Kidney tubule cell (primary cell): ENCODE data around the gene MIA2.
"Not testable (repeated sequence)": the region's sequence is repeated elsewhere in the genome, so short reads cannot be mapped to it uniquely, and the experiment has no call there.

ENCODE experiments used
- DNase-seq: peaks from one replicate; pipeline ENCODE4 v3.0.0-alpha.2; 2018; ENCODE audit warnings: low spot score

Gene MIA2

GRCh38 chr14:39268393-39268792 lies 34.7 kb downstream of the MIA2 start:
- DNase-seq: peak; percentile 29

- DNase-seq: no peak
Observed at GRCh38 chr14:39272918-39273317, 39.2 kb downstream of the MIA2 start.

DNA sequence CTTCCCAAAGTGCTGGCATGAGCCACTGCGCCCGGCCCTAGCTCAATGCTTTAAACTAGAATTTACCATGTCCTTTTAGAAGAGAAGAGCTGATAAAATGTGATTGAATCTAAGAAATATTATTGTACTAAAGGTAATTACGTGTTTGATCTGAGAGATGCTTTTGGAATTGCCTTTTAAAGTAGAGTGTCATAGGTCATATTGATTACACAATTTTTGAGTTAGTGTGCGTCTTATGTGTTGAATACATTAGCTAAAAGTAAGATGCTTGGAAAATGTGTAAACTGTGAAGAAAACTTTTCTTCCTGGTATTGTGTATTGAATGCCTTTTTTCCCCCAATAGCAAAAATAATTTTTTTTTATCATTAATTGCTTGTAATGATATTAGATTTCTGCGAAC lies 41.7 kb downstream of the MIA2 start:
- no peak for DNase-seq

- no peak for DNase-seq
Observed at GRCh38 chr14:39276005-39276404, 42.3 kb downstream of the MIA2 start.

GRCh38 chr14:39276579-39277114 lies 42.9 kb downstream of the MIA2 start:
- no peak for DNase-seq

DNA sequence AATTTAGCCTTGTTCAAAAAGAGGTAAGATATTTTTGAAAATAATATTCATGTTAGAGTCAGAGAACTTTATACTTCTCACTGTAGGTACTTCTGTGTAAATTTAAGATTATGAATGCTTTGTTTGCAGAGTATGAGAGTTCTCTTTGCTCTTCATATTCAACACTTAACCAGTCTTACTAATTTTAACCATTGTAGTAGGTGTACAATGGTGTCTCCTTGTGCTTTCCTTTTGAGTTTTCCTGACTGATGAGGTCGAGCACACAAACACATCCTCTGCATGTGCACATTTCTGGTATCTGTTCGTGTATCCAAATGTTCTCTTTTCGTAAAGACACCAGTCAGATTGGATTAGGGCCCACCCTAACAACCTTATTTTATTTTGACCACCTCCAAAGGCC lies 45.8 kb downstream of the MIA2 start:
- DNase-seq: no peak

DNA sequence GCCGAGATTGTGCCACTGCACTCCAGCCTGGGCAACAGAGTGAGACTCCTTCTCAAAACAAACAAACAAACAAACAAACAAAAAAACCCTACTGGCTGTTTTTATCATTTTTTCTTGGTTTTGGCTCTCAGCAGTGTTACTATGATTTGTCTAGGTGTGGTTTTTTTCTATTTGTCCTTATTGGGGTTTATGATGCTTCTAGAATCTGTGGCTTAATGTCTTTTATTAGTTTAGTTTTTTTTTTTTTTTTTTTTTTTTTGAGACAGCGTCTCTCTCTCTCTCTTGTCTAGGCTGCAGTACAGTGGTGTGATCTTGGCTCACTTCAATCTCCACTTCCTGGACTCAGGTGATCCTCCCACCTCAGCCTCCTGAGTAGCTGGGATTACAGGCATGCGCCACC lies 47.0 kb downstream of the MIA2 start:
- DNase-seq: not testable (repeated sequence)

- no peak for DNase-seq
Observed at GRCh38 chr14:39289523-39289922, 55.8 kb downstream of the MIA2 start.

- no peak for DNase-seq
Observed at GRCh38 chr14:39291701-39292100, 58.0 kb downstream of the MIA2 start.

DNA sequence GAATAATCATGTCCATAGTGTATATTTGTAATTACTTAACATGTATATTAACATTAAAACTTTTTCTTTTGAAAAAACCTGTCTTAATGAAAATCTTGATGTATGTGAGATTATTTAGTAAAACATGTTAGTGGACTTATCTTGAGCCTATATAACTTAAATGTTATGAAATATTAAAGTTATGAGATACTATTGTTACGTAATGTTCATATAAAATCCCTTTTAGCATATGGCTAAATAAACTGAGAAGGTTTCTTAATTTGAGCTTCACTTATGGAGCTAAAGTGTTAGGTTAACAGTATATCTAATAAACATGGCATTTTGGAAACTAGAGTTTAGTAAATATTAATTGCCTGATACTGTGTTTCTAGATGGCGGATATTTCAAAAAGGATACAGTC lies 59.9 kb downstream of the MIA2 start:
- no peak for DNase-seq

DNA sequence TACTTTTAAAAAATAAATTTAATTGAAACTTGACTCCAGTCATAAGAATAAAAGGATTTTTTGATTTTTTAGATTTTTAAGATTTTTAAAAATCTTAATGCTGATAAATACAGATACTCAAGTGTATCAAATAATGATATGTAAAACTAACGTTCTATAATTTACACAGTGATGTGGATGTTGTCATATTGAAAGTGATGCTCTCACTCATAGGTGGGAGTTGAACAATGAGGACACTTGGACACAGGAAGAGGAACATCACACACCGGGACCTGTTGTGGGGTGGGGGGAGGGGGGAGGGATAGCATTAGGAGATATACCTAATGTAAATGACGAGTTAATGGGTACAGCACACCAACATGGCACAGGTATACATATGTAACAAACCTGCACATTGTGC lies 66.7 kb downstream of the MIA2 start:
- not testable (repeated sequence) for DNase-seq

DNA sequence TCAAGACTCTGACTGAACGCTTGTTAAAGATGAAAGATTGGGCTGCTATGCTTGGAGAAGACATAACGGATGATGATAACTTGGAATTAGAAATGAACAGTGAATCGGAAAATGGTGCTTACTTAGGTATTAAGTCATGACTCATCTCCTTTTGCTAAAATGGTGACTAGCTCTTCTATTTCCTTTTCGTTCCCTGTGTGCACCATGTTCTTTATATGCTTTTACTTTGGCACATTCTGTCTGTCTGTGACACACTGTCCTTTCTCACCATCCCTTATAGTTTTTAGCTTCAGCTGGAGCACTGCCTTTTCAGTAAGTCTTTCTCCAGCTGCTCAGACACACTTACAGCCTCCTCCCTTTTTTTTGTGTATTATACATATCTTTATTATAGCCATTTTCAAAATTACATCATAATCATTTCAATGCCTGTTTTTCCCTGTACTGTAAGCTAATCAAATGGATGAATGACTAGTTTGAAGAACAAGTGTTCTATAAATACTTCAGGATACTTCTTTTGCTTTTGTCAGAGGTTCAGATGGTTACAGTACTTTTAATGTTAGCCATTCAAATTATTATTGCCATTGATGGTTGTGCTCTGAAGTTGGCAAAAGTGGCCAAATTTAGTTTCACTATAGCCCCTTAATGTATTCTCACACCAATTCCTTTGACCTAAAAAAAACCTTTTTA lies 68.6 kb downstream of the MIA2 start:
- DNase-seq: no peak

DNA sequence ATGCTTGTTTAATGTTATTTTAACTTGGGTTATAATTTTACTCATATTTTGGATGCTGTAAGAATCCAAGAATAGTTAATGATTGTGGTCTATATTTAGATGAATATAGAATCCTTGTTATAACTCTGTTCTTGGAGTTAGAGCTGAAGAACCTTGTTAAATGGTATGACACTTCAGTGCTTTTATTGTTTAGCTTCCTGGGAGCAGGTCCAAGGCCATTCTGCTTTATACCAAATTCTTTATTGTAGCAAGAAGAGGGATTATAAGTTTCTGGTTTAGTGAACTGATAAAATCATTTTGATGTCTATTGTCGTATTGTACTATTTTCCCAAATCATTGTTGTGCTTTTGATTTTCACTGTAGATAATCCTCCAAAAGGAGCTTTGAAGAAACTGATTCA lies 69.4 kb downstream of the MIA2 start:
- no peak for DNase-seq

GRCh38 chr14:39307815-39308214 lies 74.1 kb downstream of the MIA2 start:
- no peak for DNase-seq

DNA sequence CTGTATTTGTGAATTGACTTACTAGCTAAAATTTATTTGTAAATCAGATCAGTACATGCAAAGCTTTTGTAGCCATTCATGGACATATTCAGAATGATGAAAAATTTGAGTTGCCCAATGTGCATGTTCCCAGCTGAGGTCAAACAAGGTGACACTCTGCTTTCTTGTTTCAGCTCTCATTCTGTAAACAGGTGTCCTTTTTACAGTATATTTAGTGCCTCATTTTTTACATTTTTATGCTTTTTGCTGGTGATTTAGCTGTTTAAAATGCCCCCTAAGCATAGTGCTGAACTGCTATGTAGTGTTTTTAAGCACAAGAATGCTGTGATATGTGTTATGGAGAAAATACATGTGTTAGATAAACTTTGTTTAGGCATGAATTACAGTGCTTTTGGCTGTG lies 76.3 kb downstream of the MIA2 start:
- no peak for DNase-seq

DNA sequence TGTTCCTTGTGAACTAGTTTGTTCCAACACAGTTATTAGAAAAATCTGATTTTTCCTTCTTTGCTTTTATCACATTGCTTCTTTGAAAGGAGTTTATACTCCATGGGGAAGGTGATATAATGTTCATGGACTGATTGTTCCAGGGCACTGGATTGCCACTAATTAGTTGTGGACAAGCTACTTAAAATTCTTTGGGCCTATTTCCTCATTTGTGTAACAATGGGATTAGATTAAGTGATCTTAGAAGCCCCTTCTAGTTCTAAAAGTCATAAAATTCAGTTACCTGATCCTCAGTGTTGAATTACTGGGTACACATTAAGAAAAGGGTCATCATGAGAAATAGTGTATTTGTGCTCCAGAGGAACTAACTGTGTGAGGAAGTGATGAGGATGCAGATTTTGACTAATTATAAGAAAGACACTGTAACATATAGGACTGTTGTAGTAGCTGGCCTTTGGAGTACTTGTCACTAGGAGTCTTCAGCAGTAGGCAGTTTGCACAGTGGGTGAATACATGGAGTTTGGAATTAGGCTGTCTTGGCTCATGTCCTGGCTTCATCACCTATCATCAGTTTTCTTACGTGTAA lies 82.2 kb downstream of the MIA2 start:
- no peak for DNase-seq

GRCh38 chr14:39316830-39317553 lies 83.3 kb downstream of the MIA2 start:
- no peak for DNase-seq

DNA sequence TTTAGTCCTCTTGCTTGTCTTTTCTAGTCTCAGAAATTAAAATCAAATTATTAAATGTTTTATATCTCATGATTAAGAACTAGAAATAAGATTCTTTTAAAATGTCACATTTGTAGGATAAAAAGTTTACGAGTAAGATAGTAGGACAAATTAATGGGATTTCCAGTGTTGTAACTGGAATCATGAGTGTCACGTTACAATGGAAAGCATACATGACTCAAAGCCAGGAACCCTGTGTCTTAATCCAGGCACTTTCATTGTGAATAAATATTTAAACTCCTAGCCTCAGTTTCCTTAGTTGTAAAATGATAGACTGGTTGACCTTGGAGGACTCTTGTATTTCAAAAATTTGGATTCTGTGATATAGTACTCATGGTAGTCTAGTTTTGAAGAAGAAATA lies 84.9 kb downstream of the MIA2 start:
- no peak for DNase-seq

DNA sequence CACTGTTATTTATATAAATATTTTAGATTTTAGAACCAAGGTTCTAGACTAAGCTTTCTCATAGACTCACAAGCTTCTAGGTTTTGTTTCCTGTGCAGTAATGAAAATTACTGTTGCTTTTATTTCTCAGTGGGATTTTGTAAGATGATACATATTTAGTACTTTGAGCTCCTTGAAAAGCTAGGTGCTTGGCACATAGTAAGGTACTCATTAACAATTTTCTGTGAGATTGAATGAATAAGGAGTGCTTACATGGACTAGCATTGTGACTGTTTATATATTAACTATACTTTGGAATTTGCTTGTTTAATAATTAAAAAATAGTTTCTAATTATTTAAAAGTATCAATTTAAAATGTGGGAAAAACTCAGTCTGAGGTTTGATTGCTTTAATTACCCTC lies 85.7 kb downstream of the MIA2 start:
- peak; percentile 31 for DNase-seq

- DNase-seq: no peak
Observed at GRCh38 chr14:39320318-39320717, 86.6 kb downstream of the MIA2 start.

GRCh38 chr14:39322807-39323206 lies 89.1 kb downstream of the MIA2 start:
- DNase-seq: no peak

GRCh38 chr14:39324097-39324496 lies 90.4 kb downstream of the MIA2 start:
- no peak for DNase-seq

- peak; percentile 47 for DNase-seq
Observed at GRCh38 chr14:39339003-39339402, 105.3 kb downstream of the MIA2 start.
